K562 (cell line): ENCODE data around the gene QRICH1.

Source experiments
- CTCF ChIP-seq, 3 experiments: IDR thresholded peaks in 2 of 3; conservative IDR thresholded peaks in 1 of 3; 2 replicates each; pipeline ENCODE4 v1.5.1; 2011 to 2012; ENCODE audit warnings: low read length in 3 of 3, mild to moderate bottlenecking in 3 of 3, control low read depth in 2 of 3, improper control_type of control experiment in 1 of 3, inconsistent platforms in 1 of 3, low read depth in 1 of 3, mixed read lengths in 1 of 3, moderate library complexity in 1 of 3; ENCODE audit not compliant: insufficient read depth in 2 of 3
- EP400 ChIP-seq: fragments of 450-650 bp; IDR thresholded peaks from 2 replicates; pipeline ENCODE4 v1.6.1; 2017; ENCODE audit warnings: antibody characterized with exemption, mild to moderate bottlenecking, moderate library complexity
- EZH2 ChIP-seq: IDR thresholded peaks from 2 replicates; pipeline ENCODE4 v1.6.1; 2012; ENCODE audit warnings: low read depth, mild to moderate bottlenecking, inconsistent platforms, low read length, borderline replicate concordance
- HIVEP1 ChIP-seq: fragments of 250-450 bp; sonication (Bioruptor Pico); IDR thresholded peaks from 2 replicates; pipeline ENCODE4 v1.4.0; 2020; ENCODE audit warnings: mild to moderate bottlenecking
- ID3 ChIP-seq, 2 experiments: fragments of 250-450 bp in 1 of 2; fragments of 450-650 bp in 1 of 2; sonication (Bioruptor Pico) in 1 of 2; IDR thresholded peaks; 2 replicates each; pipeline versions ENCODE4 v1.6.1 to v1.8.0; 2016 to 2021; ENCODE audit warnings: mild to moderate bottlenecking in 2 of 2, moderate library complexity in 2 of 2, missing compliant biosample characterization in 1 of 2, missing genetic modification characterization in 1 of 2
- POLR2A ChIP-seq: fragments of 450-650 bp; conservative IDR thresholded peaks from 2 replicates; pipeline ENCODE4 v1.6.1; 2016
- POLR2AphosphoS5 ChIP-seq: IDR thresholded peaks from 2 replicates; pipeline ENCODE4 v1.6.1; 2011; ENCODE audit warnings: mild to moderate bottlenecking, low read depth, low read length, moderate library complexity; ENCODE audit not compliant: control insufficient read depth, insufficient read depth
- ZFP36 ChIP-seq: fragments of 150-350 bp; IDR thresholded peaks from 2 replicates; pipeline ENCODE4 v1.6.1; 2018; ENCODE audit warnings: low read length, low read depth; ENCODE audit not compliant: partially characterized antibody
- ZNF431 ChIP-seq: sonication (generic); formaldehyde crosslinking; IDR thresholded peaks from 2 replicates; pipeline ENCODE4 v1.8.0; 2022; ENCODE audit warnings: mild to moderate bottlenecking, missing genetic modification reagents
- ZNF511 ChIP-seq: sonication (generic); formaldehyde crosslinking; IDR thresholded peaks from 2 replicates; pipeline ENCODE4 v1.8.0; 2022; ENCODE audit warnings: mild to moderate bottlenecking, missing genetic modification reagents
- ZNF655 ChIP-seq: fragments of 250-450 bp; sonication (Bioruptor Pico); IDR thresholded peaks from 2 replicates; pipeline ENCODE4 v1.5.0; 2021

GRCh38 chr3:49016414-49017228 is 77.2 kb downstream of the QRICH1 start:
- TF ChIP-seq ZFP36 (no peak), CTCF (IDR thresholded peaks at IDR 0.05 in 2 of 3, conservative IDR thresholded peaks at IDR 0.05 in 1 of 3; ENCODE audit: insufficient read depth in 2 of 3, low read depth in 1 of 3, low read length in 3 of 3) (no peak), EP400 (no peak), ID3 (CRISPR knock-in tag; IDR thresholded peaks at IDR 0.05) (no peak), ID3 (tag; IDR thresholded peaks at IDR 0.05) (no peak), ZNF511 (no peak), ZNF655 (CRISPR knock-in tag) (no peak), ZNF431 (CRISPR knock-in tag) (no peak), HIVEP1 (no peak), POLR2A (peak; percentile 42), POLR2AphosphoS5 (no peak), EZH2 (no peak)
